HG03060 (cell line): Measurements from ENCODE around the gene LEPR.
A peak's percentile ranks its signal among the peaks of the same experiment; 100 is the strongest.

Experiments
- ATAC-seq: cut with Tn5 transposase; IDR thresholded peaks from one replicate; pipeline ENCODE4 v1.9.1; 2021; ENCODE audit warnings: low read depth, moderate number of reproducible peaks; ENCODE audit not compliant: unreplicated experiment

Gene LEPR

GRCh38 chr1:65412256-65412983 is 8.0 kb upstream of the LEPR start:
- no peak for ATAC-seq

- ATAC-seq: no peak
These were observed 7.5 kb upstream of the LEPR start for GRCh38 chr1:65412984-65413375.

GRCh38 chr1:65414538-65414937 is 5.9 kb upstream of the LEPR start:
- ATAC-seq: no peak

- no peak for ATAC-seq
These were observed 3.7 kb upstream of the LEPR start for GRCh38 chr1:65416767-65417166.

- no peak for ATAC-seq
These were observed 2.7 kb upstream of the LEPR start for GRCh38 chr1:65417729-65418128.

- ATAC-seq: no peak
These were observed 1.8 kb upstream of the LEPR start for GRCh38 chr1:65418522-65419185.

- peak; percentile 92 for ATAC-seq
These were observed 533 bp upstream of the LEPR start for GRCh38 chr1:65419681-65420589.

- ATAC-seq: no peak
These were observed 1.0 kb downstream of the LEPR start for GRCh38 chr1:65421351-65422025.

- ATAC-seq: no peak
These were observed 2.1 kb downstream of the LEPR start for GRCh38 chr1:65422241-65423203.

- peak; percentile 14 for ATAC-seq
These were observed 3.6 kb downstream of the LEPR start for GRCh38 chr1:65423884-65424572.

- no peak for ATAC-seq
These were observed 4.1 kb downstream of the LEPR start for GRCh38 chr1:65424573-65424889.

GRCh38 chr1:65425006-65425405 is 4.5 kb downstream of the LEPR start:
- no peak for ATAC-seq

- no peak for ATAC-seq
These were observed 5.2 kb downstream of the LEPR start for GRCh38 chr1:65425697-65426096.

GRCh38 chr1:65429078-65429477 is 8.6 kb downstream of the LEPR start:
- no peak for ATAC-seq

GRCh38 chr1:65429806-65430205 is 9.3 kb downstream of the LEPR start:
- ATAC-seq: no peak

GRCh38 chr1:65431111-65431705 is 10.7 kb downstream of the LEPR start:
- ATAC-seq: no peak

GRCh38 chr1:65432918-65433317 is 12.4 kb downstream of the LEPR start:
- ATAC-seq: no peak

- ATAC-seq: no peak
These were observed 13.8 kb downstream of the LEPR start for GRCh38 chr1:65434255-65434654.

GRCh38 chr1:65434760-65435159 is 14.3 kb downstream of the LEPR start:
- ATAC-seq: no peak
